H54 (cell line): Measurements from ENCODE around the gene PLA2G4D.

Source experiments
- DNase-seq: peaks from one replicate; pipeline ENCODE4 v3.0.0; 2011; ENCODE audit warnings: low spot score, mixed read lengths; ENCODE audit not compliant: insufficient read length
- FAIRE-seq: peaks from 3 replicates; lab custom pipeline; 2011; peaks lifted over from hg19 to GRCh38; lab: Jason Lieb, UNC
- POLR2A ChIP-seq: IDR thresholded peaks from 2 replicates; pipeline ENCODE4 v1.6.1; 2011; ENCODE audit warnings: low read depth, mild to moderate bottlenecking, low read length

Gene PLA2G4D

DNA sequence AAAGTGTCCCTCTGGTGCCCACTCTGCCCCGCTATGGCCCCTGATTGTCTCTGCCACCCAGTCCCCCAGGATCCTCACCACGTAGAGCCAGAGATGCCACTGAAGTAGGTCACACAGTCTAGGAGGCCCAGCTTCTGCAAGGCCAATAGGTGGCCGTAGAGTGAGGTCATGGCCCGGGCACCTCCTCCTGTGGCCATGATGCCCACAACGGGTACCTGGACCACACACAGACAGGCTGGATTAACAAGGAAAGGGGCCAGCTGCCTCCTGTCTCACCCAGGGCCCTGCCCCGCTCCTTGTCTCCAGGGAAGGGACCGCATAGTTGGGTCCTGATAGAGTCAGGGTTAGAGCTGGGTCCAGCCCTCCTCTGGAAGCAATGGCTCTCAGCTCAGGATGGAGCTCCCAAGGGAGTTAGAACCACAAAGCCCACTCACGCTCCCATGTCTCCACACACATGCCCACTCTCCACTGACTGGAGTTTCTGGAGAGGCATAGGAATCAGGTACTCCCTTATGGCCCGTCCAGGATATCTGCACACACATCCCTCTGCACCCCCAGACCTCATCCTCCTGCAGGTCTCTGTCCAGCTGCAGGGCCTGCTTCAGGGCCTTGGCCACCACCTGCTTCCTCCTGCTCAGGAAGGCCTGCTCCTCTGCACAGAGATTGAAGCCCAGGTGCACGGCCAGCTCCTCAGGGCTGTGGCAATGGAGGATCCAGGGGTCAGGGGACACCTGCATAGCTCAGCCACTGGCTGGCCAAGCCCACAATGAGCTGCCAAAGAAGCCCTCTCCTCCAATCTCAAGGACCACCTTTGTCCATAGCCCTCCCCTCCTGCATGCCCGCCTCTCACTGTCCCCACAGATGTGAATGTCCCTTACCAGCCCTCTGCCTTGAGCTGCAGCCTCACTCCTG lies 13.2 kb downstream of the PLA2G4D start:
- no peak for FAIRE-seq
- TF ChIP-seq POLR2A = no peak
- DNase-seq = no peak

DNA sequence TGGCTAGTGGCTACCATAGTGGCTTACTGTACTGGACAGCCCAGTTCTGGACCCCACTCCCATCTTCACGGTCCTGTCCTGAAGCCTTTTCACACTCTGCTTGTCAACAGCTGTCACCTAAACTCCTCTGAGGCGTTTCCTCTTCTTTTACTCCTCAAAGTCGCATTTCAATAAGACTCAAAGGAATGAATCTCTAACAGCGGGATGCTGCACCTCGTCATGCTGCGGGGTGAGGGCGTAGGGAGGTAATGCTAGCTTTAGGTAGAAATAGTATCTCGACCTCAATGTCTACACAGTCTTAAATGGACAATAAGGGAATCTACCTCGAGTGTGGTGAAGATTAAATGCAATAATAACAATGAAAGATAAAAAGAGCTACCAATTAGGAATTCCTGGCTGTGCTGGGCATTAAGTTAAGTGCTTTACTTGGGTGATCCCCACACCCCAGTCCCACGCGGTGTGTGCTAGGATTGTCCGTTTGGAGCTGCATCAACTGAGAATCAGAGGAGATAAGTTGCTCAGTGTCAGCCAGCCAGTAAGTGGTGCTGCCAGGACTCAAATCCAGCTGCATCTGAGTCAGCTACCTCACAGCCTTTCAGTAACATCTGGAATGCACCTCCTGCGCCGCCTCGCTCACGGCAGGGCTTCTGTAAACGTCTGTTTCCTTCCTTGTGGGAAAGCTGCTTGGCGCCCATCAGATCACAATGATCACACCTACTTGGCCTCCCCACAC lies 14.0 kb downstream of the PLA2G4D start:
- TF ChIP-seq POLR2A = no peak
- FAIRE-seq = no peak
- DNase-seq = no peak

DNA sequence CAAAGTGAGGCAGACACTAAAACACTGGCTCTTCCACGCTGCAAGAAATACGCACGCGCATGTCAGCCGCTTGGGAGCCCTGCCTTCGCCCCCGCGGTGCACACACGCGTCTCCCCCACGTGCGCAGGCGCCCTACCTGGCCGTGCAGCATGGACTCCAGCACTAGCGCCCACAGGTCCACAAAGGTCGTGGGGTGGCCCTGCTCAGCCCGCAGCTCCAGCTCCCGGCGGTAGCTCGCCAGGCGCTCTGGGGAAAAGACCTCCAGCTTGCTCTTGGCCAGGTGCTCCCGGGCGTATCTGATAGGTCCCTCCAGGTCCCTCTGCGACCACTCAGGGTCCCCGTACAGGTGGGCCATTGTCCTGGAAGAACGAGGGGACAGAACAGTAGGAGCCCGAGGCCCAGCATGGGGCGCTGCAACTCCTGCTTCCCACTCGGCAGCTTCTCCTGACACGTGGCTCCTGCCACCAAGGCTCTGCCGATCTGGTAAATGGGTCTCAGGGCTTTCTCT lies 14.9 kb downstream of the PLA2G4D start:
- FAIRE-seq = no peak
- no peak for TF ChIP-seq POLR2A
- DNase-seq = no peak

DNA sequence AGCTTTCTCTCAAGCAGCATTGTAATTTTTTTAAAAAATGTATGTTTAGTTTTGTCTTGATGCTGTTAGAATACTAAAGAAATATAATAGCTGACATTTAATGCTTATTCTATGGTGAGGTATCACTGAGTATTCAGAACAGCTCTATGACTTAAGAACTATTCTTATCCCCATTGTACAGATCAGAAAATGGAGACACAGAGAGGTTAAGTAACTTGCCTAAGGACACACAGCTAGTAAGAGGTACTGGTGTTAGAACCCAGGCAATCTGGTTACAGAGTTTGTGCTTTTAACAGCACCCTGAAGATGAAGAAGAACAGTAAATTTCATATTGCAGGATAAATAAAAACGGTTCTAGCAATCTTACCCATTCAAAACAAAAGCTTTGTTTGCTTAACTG lies 15.5 kb downstream of the PLA2G4D start:
- no peak for DNase-seq
- no peak for TF ChIP-seq POLR2A
- no peak for FAIRE-seq

DNA sequence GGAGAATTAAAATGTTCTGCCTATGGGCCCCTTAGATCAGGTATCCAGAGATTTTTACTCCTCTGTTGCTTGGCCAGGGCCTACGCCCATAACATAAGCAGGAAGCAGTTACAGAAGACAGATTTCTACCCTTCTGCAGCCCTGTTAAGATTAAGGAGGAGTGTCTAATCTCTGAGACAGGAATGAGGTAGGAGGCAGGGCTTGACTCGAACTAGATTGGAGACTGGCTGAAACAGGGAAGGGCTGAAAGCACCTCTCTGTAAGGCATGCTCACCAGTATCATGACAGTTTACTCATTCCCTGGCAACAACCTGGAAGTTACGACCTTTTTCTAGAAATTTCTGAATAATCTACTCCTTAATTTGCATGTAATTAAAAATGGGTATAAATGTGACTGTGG lies 16.7 kb downstream of the PLA2G4D start:
- TF ChIP-seq POLR2A = no peak
- no peak for DNase-seq
- FAIRE-seq = no peak

DNA sequence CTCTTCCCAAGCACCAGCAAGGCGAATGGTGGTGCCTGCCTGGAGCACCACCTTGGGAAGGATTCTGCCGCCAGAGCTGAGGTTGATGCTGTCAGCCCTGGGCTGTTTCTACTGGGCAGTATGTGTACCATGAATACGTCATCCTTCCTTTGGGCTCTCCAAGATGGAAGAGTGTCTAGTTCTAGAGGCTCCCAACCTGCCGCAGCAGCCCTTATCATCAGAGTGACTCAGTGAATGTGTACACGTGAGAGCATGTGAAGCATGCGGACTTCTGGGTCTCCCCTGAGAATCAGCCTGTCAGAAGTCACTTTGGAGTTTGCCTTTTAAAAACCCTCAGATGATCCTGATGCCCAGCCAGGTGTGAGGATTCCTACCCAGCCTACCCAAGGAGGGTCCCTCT lies 20.9 kb downstream of the PLA2G4D start:
- DNase-seq = no peak
- no peak for TF ChIP-seq POLR2A
- no peak for FAIRE-seq

DNA sequence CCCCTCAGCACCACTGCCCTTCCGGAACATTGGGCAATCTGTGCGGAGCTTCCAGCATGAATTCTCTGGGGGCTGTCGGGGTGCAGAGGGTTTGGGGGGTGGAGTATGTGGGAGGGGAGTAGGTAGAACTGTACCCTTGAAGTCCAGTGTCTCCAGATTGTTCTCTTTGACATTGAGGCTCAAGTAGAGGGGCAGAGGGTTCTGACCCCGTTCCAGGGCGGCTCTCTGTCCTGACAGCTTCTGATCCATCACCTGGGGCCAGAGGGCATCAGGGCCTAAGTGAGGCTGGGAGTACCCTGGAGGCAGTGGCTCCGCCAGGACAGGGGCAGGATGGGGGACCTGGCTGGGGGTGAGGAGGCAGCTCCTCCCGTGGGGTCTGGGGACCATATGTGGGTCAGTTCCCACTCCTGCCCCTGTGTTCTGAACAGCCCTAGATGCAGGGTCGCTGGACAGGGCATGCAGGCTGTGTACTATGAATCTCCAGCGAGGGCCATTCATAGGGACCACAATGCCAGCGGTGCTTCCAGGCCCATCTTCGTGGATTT lies 22.1 kb downstream of the PLA2G4D start:
- DNase-seq = no peak
- FAIRE-seq = no peak
- no peak for TF ChIP-seq POLR2A

DNA sequence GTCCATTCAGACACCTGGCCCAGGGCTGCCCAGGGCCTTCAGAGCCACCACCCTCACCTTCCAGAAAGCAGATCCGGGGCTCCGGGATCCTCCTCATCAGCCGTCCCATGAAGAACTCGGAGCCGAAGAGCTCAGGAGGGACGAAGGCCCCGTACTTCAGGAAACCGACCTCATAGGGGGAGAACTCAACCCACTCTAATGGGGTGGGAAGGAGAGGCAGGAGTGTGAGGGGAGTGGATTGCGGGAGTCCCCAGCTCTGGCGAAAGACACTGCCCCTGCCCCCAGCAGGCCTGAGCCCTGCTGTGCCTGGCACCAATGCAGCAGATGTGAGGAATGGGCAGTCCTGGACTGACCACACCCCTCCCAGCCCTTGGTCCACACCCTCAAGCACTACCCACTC lies 22.6 kb downstream of the PLA2G4D start:
- DNase-seq = no peak
- FAIRE-seq = no peak
- TF ChIP-seq POLR2A = no peak

DNA sequence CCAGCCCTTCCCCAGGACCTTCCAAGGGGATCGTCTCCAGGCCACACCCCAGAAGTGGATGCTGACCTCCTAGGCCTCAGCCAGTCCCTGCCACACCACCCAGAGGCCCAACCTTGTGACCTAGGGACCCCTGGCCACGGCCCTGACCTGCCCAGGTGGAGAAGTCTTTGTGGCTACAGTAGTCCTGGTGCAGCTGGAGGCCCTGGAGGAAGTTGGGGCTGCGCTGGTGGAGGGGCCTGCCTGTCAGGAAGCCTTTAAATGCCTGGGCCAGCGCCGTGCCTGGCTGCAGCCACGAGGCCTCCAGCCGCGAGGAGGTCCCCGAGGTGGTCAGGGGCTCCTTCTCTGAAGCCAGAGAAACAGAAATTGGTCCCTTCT lies 23.4 kb downstream of the PLA2G4D start:
- TF ChIP-seq POLR2A = no peak
- DNase-seq = no peak
- no peak for FAIRE-seq

DNA sequence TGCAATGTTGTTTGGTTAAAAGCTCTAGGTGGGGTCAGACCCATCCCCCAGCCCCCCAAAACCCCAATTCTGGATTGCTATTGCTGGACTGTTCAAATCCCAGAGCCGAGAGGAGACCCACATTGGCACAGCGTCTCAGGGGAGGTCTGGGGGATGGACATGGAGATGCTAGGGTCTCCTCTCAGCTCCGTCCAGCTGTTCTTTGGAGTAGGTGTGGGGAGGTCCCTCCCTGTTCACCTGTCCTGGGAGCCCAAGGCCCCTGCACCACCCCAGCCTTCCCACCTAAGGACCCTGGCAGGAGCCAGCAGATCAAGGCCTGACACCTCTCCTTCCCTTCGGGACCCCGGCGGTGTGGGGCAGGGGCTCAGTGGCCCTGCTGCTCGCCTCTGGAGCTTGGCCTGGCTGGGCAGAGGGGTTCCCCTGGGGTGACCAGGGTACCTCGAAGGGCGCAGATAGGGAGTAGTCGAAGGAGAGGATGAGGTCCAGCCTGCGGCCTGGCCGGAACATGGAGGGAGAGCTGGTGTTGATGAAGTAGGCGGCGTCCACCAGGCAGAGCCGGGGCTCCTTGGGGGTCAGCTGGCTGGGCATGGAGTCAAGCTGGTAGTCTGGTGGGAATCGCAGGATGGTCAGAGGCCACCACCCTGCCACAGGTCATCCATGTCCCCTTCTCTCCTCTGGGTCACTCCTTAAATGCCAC lies 23.9 kb downstream of the PLA2G4D start:
- FAIRE-seq = no peak
- no peak for DNase-seq
- TF ChIP-seq POLR2A = no peak

DNA sequence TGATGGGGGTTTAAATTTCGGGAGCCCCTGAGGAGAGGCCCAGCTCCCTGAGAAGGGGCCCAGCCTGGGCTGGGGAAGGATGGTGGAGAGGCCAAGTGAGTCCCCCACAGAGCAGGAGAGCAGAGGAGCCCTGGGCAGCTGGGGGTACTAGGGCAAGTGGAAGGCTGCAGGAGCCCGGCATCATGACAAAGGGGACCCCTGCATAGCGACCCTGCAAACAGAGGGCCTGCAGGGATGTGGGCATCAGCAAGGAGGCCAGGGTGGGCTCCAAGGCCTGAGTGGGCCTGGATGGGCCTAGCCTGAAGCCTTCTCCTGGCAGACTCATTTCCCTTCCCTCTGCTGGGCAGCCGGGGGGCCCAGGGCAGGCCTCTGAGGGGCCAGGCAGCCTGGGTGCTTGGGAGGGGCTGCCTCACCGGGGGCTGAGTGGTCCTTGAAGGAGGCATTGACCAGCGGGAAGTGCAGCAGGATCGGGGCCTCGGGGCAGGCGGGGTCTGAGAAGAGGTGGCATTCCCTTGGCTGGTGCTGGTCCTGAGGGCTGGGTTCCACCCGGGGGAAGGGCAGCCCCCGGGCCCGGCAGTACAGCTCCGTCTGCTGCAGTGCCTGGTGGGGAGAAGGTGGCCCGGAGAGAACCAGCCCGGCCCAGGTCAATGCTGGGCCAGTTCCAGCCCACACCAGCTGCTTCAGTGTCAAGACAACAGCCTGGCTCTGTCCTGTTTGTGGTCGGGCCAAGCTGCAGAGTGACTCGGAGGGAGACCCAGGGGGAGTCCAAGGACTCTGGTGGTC lies 24.7 kb downstream of the PLA2G4D start:
- no peak for FAIRE-seq
- TF ChIP-seq POLR2A = no peak
- DNase-seq = no peak

DNA sequence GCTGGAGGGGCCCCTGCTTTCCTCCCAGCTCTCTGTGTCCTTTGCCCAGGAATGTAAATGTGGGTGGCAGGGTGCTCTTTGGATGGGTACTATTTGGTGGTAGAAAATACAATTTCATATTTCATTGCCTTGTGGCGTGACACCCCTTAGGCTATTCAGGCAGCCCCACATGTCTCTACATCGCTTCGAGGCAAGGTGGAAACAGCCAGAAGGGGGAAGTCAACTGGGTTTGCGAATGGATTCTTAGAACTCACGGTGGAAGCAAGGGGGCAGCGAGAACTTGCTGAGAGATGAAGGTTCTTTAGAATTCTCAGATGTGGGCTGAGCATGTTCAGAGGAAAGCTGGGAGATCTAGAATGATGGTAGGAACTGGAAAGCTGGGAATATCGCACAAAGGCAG lies 25.3 kb downstream of the PLA2G4D start:
- no peak for TF ChIP-seq POLR2A
- DNase-seq (no peak), FAIRE-seq (no peak)

DNA sequence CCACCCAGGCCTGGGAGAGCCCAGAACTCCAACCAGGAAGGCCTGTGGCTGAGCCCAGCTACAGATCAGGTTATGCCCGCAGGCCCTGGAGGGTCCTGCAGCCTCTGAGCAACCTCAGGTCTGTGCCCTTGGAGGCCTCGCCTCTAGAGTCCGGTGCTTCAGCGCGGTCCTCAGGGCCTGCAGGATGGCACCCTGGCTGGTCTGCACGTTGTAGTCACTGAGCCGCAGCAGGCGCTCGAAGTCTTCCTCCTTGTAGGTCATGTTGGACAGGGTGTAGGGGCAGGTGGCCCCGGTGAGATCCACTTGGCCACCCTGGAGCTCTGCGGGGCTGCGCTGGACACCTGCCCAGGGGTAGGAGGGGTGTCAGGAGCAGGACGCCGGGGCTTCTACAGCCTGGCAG lies 25.8 kb downstream of the PLA2G4D start:
- FAIRE-seq (no peak), DNase-seq (no peak)
- TF ChIP-seq POLR2A = no peak
